IPS-15b (cell line): ENCODE measurements around the gene TUBA3E.
"Not testable (repeated sequence)": the region's sequence is repeated elsewhere in the genome, so short reads cannot be mapped to it uniquely, and the experiment has no call there.

Experiments used
- H3K27me3 ChIP-seq: one replicate; pipeline ENCODE4 v1.6.1; 2013; ENCODE audit warnings: low read length; ENCODE audit not compliant: control insufficient read depth, insufficient read depth
- H3K36me3 ChIP-seq: one replicate; pipeline ENCODE4 v1.6.1; 2013; ENCODE audit warnings: low read length; ENCODE audit not compliant: control insufficient read depth, insufficient read depth
- H3K4me1 ChIP-seq: one replicate; pipeline ENCODE4 v1.6.1; 2013; ENCODE audit warnings: mild to moderate bottlenecking, low read length; ENCODE audit not compliant: control insufficient read depth, insufficient read depth
- H3K4me3 ChIP-seq: one replicate; pipeline ENCODE4 v1.5.1; 2013; ENCODE audit warnings: low read depth, low read length
- H3K9ac ChIP-seq: one replicate; pipeline ENCODE4 v1.6.1; 2013; ENCODE audit warnings: low read depth, mild to moderate bottlenecking, low read length
- H3K9me3 ChIP-seq: one replicate; pipeline ENCODE4 v1.6.1; 2013; ENCODE audit warnings: mild to moderate bottlenecking, low read length; ENCODE audit not compliant: control insufficient read depth, insufficient read depth

The TUBA3E gene

DNA sequence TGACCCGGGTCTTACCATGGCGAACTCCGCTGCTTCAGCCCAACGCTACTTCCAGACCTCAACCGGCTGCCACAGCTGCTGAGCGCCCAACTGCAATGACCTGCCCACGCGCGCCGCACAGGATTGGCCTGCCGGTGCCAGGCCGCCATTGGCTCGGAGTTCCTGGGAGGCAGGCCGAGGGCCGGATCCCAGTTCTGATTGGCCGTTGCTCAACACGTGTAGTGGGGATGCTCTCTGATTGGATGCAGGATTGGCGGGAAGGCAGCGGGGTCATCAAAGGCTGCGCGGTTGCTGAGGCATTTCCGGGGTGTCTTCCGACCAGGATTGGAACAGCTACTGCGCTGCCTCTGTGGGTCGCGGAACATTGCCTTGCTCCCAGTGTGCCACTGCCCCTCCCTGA lies at the start of gene TUBA3E:
Gene TUBA3E (minus strand): TSS at position 97 of the 400 bp plus-strand sequence. CDS start 79 bp downstream, at position 18.
- H3K9ac ChIP-seq: no peak within 1 kb of the TSS
- H3K36me3 ChIP-seq: no peaks in the 10 kb centered on the region
- no peaks in the 10 kb centered on the region for H3K4me1 ChIP-seq
- H3K27me3 ChIP-seq: no peaks in the 10 kb centered on the region
- no peak within 1 kb of the TSS for H3K4me3 ChIP-seq
- H3K9me3 ChIP-seq: no peaks in the 10 kb centered on the region

DNA sequence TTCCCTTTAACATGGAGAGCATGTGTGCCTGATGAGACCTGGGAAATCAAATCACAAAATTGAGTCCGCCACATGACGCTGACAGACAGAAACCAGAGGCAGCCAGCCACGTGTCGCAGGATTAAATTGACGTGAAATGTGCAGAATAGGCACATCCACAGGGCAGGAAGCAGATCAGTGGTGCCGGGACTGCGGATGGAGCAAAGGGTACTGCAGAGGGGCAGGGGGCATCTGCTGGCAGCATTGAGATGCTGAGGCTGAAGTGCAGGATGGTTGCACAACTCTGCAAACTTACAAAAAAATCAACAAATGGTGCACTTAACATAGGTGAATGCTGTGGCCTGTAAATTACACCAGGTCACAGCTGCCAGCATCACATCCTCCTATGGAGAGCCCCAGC lies 48.2 kb upstream of the TUBA3E start:
- no peaks in the 10 kb centered on the region for H3K27me3 ChIP-seq
- no peaks in the 10 kb centered on the region for H3K9me3 ChIP-seq
- H3K9ac ChIP-seq: no peak overlapping the region
- H3K4me3 ChIP-seq: no peak overlapping the region
- no peaks in the 10 kb centered on the region for H3K36me3 ChIP-seq
- H3K4me1 ChIP-seq: no peaks in the 10 kb centered on the region

DNA sequence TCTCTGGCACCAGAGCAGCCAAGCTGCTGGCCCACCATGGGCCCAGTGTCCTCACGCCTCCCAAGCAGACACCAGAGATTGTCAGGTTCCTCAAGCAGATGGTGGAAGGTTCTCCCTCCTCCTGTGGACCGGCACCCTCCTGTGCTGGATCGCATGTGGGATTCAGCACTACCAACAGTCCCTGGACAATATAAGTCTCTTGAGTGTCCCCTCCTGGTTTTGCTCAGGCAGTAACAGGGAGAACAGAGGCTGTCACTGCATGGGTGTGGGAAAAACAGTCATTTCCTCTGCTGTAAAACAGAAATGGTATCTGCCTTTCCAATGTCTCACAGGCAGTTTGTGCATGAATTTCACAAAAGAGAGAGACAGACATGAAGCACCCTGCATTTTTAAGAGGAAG lies 47.7 kb upstream of the TUBA3E start:
- Histone ChIP-seq H3K27me3 (no peaks in the 10 kb centered on the region), H3K4me3 (no peak overlapping the region), H3K9me3 (no peaks in the 10 kb centered on the region), H3K36me3 (no peaks in the 10 kb centered on the region), H3K4me1 (no peaks in the 10 kb centered on the region), H3K9ac (no peak overlapping the region)

DNA sequence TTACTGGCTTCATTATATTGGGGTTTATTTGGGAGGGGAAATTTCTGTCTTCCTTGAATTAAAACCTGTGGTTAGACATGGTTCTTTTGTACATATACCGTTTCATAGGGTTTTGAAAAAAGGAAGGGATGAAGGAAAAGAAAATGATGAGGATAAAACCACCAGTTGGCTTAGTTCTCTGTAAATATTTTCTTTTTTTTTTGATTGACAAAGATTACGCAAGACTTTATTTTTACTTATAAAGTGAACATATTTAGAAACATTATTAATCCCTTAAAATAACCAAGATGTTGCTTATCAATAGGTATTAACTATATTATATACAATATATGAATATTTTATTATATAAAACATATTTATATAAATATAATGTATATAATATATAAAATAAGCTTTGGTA lies 45.1 kb upstream of the TUBA3E start:
- H3K4me3 ChIP-seq: no peak overlapping the region
- H3K36me3 ChIP-seq: no peaks in the 10 kb centered on the region
- H3K9me3 ChIP-seq: no peaks in the 10 kb centered on the region
- no peak overlapping the region for H3K9ac ChIP-seq
- H3K4me1 ChIP-seq: no peaks in the 10 kb centered on the region
- H3K27me3 ChIP-seq: no peaks in the 10 kb centered on the region

DNA sequence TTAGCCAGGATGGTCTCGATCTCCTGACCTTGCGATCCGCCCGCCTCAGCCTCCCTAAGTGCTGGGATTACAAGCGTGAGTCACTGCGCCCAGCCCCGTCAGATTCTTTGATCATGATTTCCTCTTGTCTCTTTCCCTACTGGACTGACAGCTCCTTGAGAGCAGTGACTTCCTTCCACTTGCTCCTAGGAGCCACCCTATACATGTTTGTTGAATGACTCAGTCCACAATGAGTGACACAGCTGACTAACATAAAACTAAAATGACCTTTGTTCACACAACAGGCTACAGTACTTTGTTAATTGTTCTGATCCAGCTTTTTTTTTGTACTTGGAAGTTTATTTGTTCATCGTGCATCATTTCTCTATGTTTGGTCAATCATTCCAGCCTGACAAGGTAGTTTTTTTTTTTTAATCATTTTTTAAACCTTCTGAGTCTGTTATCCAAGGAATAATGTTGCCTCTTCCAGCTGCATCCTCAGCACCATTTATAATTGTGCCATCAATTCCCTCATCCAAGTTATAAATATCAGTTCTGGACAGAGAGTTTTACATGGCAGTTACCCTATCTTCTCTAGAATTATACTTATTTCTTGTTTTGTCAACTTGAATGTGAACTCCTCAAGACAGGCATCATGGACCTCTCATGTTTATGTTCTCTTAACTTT lies 42.9 kb upstream of the TUBA3E start:
- H3K36me3 ChIP-seq: no peaks in the 10 kb centered on the region
- no peak overlapping the region for H3K4me3 ChIP-seq
- no peak overlapping the region for H3K9ac ChIP-seq
- H3K4me1 ChIP-seq: no peaks in the 10 kb centered on the region
- H3K27me3 ChIP-seq: no peaks in the 10 kb centered on the region
- H3K9me3 ChIP-seq: no peaks in the 10 kb centered on the region

DNA sequence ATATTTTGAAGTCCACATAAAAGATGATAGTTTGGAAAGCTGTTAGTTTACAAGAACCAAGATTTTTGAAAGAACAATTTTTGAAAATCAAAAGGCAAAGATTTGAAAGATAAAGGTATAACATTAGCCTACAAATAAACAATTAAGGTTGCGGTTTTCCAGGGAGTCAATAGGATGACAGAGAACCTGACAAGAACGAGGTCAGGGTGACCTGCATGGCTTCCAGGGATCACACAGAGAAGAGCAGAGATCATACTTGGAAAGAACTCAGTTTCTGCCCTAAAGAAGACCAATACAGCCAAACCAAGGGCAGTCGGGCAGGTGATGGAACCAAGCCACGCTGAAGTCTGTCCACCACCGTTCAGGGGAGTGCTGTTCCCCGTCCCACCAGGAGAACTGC lies 41.3 kb upstream of the TUBA3E start:
- not testable (repeated sequence) for H3K9ac ChIP-seq, H3K27me3 ChIP-seq

DNA sequence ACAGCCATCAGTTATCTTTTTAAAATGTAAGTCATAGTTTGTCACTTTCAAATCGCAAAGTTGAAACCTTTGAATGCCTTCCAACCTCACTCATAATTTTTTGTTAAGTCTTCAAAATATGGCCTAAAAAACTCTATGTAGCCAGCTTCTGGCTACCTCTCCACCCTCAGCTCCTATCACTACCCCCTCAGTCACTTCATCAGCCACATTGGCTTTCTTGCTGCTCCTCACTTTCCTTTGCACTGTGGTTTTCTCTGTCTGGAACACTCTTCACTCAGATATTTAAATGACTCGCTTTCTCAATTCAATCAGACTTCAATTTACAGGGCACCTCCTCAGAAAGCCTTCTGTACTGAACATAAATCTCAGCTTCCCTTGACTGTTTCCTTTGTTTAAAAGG lies 34.8 kb upstream of the TUBA3E start:
- not testable (repeated sequence) for H3K4me1 ChIP-seq, H3K36me3 ChIP-seq, H3K9ac ChIP-seq, H3K4me3 ChIP-seq, H3K9me3 ChIP-seq, H3K27me3 ChIP-seq

More for the DNA sequence above, 41.3 kb upstream of the TUBA3E start:
- H3K4me1 ChIP-seq, H3K36me3 ChIP-seq, H3K4me3 ChIP-seq, H3K9me3 ChIP-seq: not testable (repeated sequence)

DNA sequence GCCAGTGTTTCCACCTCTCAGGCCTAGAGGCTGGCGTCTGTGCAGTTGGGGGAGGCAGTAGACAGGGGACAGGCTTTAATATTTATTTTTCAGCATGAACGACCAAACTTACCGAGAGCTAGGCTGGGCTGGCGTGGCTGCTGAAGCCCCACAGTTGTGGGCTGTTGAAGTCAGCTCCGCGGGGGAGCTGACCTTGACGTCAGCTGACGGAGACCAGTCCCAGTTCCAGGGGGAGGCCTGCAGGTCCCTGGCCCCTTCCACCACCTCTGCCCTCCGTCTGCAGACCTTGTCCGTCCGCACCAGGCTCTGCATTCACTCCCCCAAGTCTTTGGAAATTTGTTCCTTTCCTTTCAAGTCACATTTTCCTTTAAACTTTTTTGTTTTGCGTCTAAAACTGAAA lies 33.4 kb upstream of the TUBA3E start:
- Histone ChIP-seq H3K9ac (no peak overlapping the region), H3K9me3 (no peaks in the 10 kb centered on the region), H3K4me1 (no peaks in the 10 kb centered on the region), H3K36me3 (no peaks in the 10 kb centered on the region), H3K4me3 (no peak overlapping the region), H3K27me3 (no peaks in the 10 kb centered on the region)

DNA sequence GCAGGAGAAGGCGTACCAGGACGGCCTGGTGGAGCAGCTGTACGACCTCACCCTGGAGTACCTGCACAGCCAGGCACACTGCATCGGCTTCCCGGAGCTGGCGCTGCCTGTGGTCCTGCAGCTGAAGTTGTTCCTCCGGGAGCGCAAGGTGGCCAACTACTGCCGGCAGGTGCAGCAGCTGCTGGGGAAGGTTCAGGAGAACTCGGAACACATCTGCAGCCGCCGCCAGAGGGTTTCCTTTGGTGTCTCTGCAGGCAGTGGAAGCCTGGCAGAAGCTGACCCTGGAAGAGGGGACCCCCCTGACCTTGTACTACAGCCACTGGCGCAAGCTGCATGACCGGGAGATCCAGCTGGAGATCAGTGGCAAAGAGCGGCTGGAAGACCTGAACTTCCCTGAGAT lies 32.7 kb upstream of the TUBA3E start:
- not testable (repeated sequence) for H3K27me3 ChIP-seq, H3K4me1 ChIP-seq, H3K9ac ChIP-seq, H3K36me3 ChIP-seq, H3K9me3 ChIP-seq, H3K4me3 ChIP-seq

DNA sequence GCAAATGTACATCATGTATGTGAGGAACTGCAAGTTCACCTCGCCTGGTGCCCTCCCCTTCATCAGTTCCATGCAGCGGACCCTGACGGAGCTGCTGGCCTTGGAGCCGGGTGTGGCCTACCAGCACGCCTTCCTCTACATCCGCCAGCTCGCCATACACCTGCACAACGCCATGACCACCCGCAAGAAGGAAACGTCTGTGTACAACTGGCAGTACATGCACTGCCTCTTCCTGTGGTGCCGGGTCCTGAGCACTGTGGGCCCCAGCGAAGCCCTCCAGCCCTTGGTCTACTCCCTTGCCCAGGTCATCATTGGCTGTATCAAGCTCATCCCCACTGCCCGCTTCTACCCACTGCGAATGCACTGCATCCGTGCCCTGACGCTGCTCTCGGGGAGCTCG lies 32.1 kb upstream of the TUBA3E start:
- H3K36me3 ChIP-seq, H3K4me3 ChIP-seq, H3K4me1 ChIP-seq, H3K9me3 ChIP-seq, H3K27me3 ChIP-seq, H3K9ac ChIP-seq: not testable (repeated sequence)

DNA sequence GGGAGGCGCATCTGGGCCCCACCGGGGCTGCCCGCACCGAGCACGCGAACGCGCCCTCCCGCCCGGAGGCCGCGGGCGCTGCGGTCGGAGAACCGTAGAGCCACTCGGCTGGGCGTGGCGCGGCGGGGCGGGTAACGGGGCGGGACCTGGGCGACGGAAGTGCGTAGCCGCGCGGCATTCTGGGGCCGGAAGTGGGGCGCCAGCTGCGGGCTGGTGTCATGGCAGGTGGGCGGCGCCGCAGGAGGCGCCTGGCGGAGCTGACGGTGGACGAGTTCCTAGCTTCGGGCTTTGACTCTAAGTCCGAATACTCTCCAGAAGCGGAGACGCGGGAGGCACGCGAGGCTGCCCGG lies 30.9 kb upstream of the TUBA3E start:
- H3K27me3 ChIP-seq, H3K9ac ChIP-seq, H3K9me3 ChIP-seq, H3K4me1 ChIP-seq, H3K36me3 ChIP-seq, H3K4me3 ChIP-seq: not testable (repeated sequence)

DNA sequence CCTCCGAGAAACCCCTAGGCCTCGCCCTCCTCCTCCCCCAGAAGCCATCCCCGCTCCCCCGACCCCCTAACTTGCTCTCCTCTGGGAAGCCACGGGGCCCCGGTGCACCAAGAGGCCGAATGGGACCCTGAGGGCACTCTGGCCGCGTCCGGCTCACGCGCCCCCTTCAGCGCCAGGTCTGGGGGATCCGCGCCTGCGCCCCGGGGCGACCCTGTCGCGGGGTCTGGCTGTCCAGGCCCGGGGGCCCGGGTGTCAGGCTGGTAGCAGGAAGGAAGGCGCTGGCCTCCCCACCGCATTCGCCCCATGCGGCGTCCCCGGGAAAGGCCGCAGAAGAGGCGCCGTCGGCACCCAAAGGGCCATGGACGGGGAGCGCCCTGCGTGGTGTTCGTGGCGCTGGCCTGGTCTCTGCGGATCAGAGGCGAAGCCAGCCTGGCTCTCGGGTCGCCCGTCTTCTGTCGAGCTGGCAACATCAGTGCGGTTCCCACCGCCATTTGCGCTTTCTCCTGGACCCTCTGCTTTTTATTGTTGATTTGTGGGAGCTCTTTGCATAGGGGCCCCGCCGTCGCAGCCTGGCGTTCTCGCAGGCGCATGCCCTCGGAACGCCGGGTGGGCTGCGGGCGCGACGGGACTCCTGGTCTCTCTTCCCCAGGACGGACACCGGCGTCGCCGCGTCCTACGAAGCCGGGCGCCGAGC lies 30.4 kb upstream of the TUBA3E start:
- H3K36me3 ChIP-seq, H3K9ac ChIP-seq, H3K9me3 ChIP-seq, H3K4me3 ChIP-seq, H3K27me3 ChIP-seq, H3K4me1 ChIP-seq: not testable (repeated sequence)
